Renal pelvis (tissue), 4 donors: ENCODE results near the gene ZNF277. TPM values are rescaled to one million over a fixed set of nuclear protein-coding genes. Genes with fewer than 3 reads are reported as not detected.
A peak's percentile ranks its signal among the peaks of the same experiment; 100 is the strongest.

Source experiments
- DNase-seq: peaks from one replicate; pipeline ENCODE4 v3.0.0-alpha.2; 2013
- polyA plus RNA-seq, 3 donors: library from polyadenylated mRNA; unstranded; fragments of 120-200 nt; gene quantifications; one replicate each; pipeline ENCODE4 v1.2.1, GENCODE V29; 2013; ENCODE audit not compliant: insufficient read length in 3 of 3

ZNF277 gene
- polyA plus RNA-seq, 3 donors, result 33.3 to 38.9 (median 38.3) TPM

DNA sequence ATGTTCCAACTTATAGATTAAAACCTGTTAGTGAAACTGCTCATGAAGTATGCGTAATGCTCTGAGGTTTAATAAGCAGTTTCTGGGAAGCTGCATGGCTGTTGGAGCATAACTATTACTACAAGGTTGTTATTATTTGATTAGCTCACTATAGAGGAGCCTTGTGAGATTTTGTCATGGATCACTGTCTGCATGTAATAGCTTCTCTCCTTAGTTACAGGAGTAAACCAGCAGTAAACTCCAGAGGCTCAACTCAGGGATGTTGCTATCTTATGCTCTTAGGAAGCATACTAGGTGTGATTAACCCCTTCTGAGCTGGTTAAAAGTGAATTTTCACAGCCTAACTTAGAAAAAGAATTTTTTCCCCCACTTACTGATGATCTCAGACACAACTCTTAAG is 180.1 kb downstream of the ZNF277 start:
- DNase-seq, result peak; percentile 64

DNA sequence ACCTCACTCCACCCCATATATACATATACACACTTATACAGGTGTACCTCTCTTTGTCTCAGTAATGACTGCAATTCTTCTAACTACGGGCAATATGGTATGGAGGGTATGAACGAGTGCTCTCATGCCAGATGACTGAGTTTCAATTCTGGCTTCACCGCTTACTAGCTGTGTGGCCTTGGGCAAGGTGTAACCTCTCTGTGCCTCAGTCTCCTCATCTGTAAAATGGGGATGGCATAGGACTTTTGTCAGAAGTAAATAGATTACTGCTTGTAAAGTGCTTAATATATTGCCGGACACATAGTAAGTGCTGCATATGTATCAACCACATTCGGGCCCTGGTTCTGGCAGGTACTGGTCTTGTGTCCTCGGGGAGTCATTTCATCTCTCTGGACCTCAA is 183.7 kb downstream of the ZNF277 start:
- no peak for DNase-seq

DNA sequence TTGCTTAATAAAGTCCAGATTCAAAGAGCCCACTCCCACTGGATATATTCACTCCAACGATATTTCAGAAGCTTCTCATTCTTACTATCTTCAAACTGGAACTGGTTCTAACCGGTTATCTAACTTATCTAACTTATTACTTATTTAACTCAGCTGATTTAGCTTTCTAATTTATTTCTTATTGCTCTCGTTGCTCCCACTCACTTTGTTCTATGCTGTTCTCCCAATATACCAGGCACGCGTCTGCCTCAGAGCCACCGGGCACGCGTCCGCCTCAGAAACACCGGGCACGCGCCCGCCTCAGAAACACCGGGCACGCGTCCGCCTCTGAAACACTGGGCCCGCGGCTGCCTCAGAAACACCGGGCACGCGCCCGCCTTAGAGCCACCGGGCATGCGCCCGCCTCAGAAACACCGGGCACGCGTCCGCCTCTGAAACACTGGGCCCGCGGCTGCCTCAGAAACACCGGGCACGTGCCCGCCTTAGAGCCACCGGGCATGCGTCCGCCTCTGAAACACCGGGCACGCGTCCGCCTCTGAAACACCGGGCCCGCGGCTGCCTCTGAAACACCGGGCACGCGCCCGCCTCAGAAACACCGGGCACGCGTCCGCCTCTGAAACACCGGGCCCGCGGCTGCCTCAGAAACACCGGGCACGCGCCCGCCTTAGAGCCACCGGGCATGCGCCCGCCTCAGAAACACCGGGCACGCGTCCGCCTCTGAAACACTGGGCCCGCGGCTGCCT is 184.8 kb downstream of the ZNF277 start:
- DNase-seq, result peak; percentile 46

DNA sequence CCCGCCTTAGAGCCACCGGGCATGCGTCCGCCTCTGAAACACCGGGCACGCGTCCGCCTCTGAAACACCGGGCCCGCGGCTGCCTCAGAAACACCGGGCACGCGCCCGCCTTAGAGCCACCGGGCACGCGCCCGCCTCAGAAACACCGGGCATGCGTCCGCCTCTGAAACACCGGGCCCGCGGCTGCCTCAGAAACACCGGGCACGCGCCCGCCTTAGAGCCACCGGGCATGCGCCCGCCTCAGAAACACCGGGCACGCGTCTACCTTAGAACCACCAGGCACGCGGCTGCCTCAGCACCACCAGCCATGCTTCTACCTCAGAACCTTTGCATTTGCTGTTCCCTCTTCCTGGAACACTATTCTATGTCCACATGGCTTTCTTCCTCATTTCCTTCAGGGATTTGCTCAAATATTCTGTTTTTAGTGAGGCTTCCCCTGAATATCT is 185.4 kb downstream of the ZNF277 start:
- DNase-seq, result peak; percentile 58

Other genes starting within 250 kb of the ZNF277 start
- 10 to 100 TPM; 20.9 to 26.3 (median 24.1) TPM for gene DOCK4, start 296 bp upstream of the ZNF277 start, polyA plus RNA-seq
- 10 to 100 TPM; 30.5 to 48.8 (median 46.9) TPM for gene IFRD1, start 243.8 kb downstream of the ZNF277 start, polyA plus RNA-seq